ENCODE measurements around the gene MYRIP. TPM values are rescaled to one million over a fixed set of nuclear protein-coding genes. Genes with fewer than 3 reads are reported as not detected.
A peak's percentile ranks its signal among the peaks of the same experiment; 100 is the strongest.

MYRIP gene
- total RNA-seq, 1 experiment from 2014 or later = 0.11 TPM

- no peak for DNase-seq (ENCODE audit: low read depth)
Observed at GRCh38 chr3:40185029-40185695, 375.8 kb downstream of the MYRIP start.

GRCh38 chr3:40186508-40186907 is 377.1 kb downstream of the MYRIP start:
- DNase-seq (ENCODE audit: low read depth) = no peak

GRCh38 chr3:40187945-40188344 is 378.5 kb downstream of the MYRIP start:
- DNase-seq (ENCODE audit: low read depth) = no peak

GRCh38 chr3:40189118-40189517 is 379.7 kb downstream of the MYRIP start:
- no peak for DNase-seq (ENCODE audit: low read depth)

- DNase-seq (ENCODE audit: low read depth) = no peak
Observed at GRCh38 chr3:40190056-40190455, 380.6 kb downstream of the MYRIP start.

- no peak for DNase-seq (ENCODE audit: low read depth)
Observed at GRCh38 chr3:40191251-40191650, 381.8 kb downstream of the MYRIP start.

GRCh38 chr3:40191850-40192448 is 382.5 kb downstream of the MYRIP start:
- DNase-seq (ENCODE audit: low read depth) = peak; percentile 46

GRCh38 chr3:40192628-40193027 is 383.2 kb downstream of the MYRIP start:
- DNase-seq (ENCODE audit: low read depth) = no peak

GRCh38 chr3:40196966-40197365 is 387.6 kb downstream of the MYRIP start:
- DNase-seq (ENCODE audit: low read depth) = no peak

GRCh38 chr3:40200692-40201316 is 391.4 kb downstream of the MYRIP start:
- no peak for DNase-seq (ENCODE audit: low read depth)

- peak; percentile 9 for DNase-seq (ENCODE audit: low read depth)
Observed at GRCh38 chr3:40201770-40202169, 392.4 kb downstream of the MYRIP start.

- DNase-seq (ENCODE audit: low read depth) = no peak
Observed at GRCh38 chr3:40206522-40206921, 397.1 kb downstream of the MYRIP start.

- DNase-seq (ENCODE audit: low read depth) = peak; percentile 24
Observed at GRCh38 chr3:40207796-40208195, 398.4 kb downstream of the MYRIP start.

GRCh38 chr3:40208251-40208650 is 398.8 kb downstream of the MYRIP start:
- no peak for DNase-seq (ENCODE audit: low read depth)

GRCh38 chr3:40211579-40211978 is 402.2 kb downstream of the MYRIP start:
- DNase-seq (ENCODE audit: low read depth) = peak; percentile 46

GRCh38 chr3:40213556-40213955 is 404.1 kb downstream of the MYRIP start:
- no peak for DNase-seq (ENCODE audit: low read depth)

GRCh38 chr3:40215015-40215414 is 405.6 kb downstream of the MYRIP start:
- no peak for DNase-seq (ENCODE audit: low read depth)

GRCh38 chr3:40216471-40216870 is 407.1 kb downstream of the MYRIP start:
- no peak for DNase-seq (ENCODE audit: low read depth)

GRCh38 chr3:40223856-40224255 is 414.4 kb downstream of the MYRIP start:
- no peak for DNase-seq (ENCODE audit: low read depth)

GRCh38 chr3:40224796-40225515 is 415.5 kb downstream of the MYRIP start:
- DNase-seq (ENCODE audit: low read depth) = no peak

- DNase-seq (ENCODE audit: low read depth) = no peak
Observed at GRCh38 chr3:40226636-40227035, 417.2 kb downstream of the MYRIP start.

- DNase-seq (ENCODE audit: low read depth) = no peak
Observed at GRCh38 chr3:40228792-40229350, 419.5 kb downstream of the MYRIP start.

Data from LHCN-M2 (cell line).